PC-9 (cell line): ENCODE measurements around the gene CFAP251. TPM values are rescaled to one million over a fixed set of nuclear protein-coding genes. Genes with fewer than 3 reads are reported as not detected.

ENCODE experiments used
- BruUV-seq: library from RNA; stranded (reverse); fragments of 400-500 nt; replicated peaks from 2 replicates; lab custom pipeline; 2021; lab: Mats Ljungman, UMichigan
- CTCF ChIA-PET: fragments of 300-600 bp; sonication (Branson Sonifier 250); formaldehyde crosslinking; loops from one replicate; lab custom pipeline; 2022; ENCODE audit warnings: antibody characterized with exemption; lab: Charles Lee
- POLR2A ChIA-PET: fragments of 300-600 bp; sonication (Branson Sonifier 250); formaldehyde crosslinking; loops from one replicate; lab custom pipeline; 2022; ENCODE audit warnings: antibody characterized with exemption; ENCODE audit not compliant: unreplicated experiment; lab: Charles Lee
- DNase-seq, 2 experiments: peaks; one replicate each; pipeline versions ENCODE4 v3.0.0 to v3.0.0-alpha.2; 2015 to 2022; ENCODE audit warnings: mixed read lengths in 1 of 2
- H2AFZ ChIP-seq: fragments of 200-600 bp; sonication (generic); 2 replicates; pipeline ENCODE4 v1.8.1; 2017; ENCODE audit warnings: antibody characterized with exemption
- H3F3A ChIP-seq: fragments of 200-600 bp; sonication (generic); 2 replicates; pipeline ENCODE4 v1.8.1; 2017; ENCODE audit warnings: antibody characterized with exemption, mild to moderate bottlenecking, low read depth; ENCODE audit not compliant: insufficient read depth
- H3K27ac ChIP-seq: fragments of 200-600 bp; sonication (generic); 2 replicates; pipeline ENCODE4 v1.6.1; 2016; ENCODE audit warnings: mixed run types
- H3K27me3 ChIP-seq: fragments of 200-600 bp; sonication (generic); 2 replicates; pipeline ENCODE4 v1.6.1; 2016; ENCODE audit warnings: low read depth, mixed run types; ENCODE audit not compliant: insufficient read depth
- H3K36me3 ChIP-seq: fragments of 200-600 bp; sonication (generic); 2 replicates; pipeline ENCODE4 v1.6.1; 2016; ENCODE audit warnings: low read depth, mixed run types
- H3K4me1 ChIP-seq: fragments of 200-600 bp; sonication (generic); replicated peaks from 2 replicates; pipeline ENCODE4 v1.6.1; 2016; ENCODE audit warnings: mixed run types; ENCODE audit not compliant: insufficient read depth
- H3K4me2 ChIP-seq: fragments of 200-600 bp; sonication (generic); 2 replicates; pipeline ENCODE4 v1.6.1; 2017; ENCODE audit warnings: mixed run types
- H3K4me3 ChIP-seq: fragments of 200-600 bp; sonication (generic); 2 replicates; pipeline ENCODE4 v1.6.1; 2016; ENCODE audit warnings: mixed run types
- H3K79me2 ChIP-seq: fragments of 200-600 bp; sonication (generic); 2 replicates; pipeline ENCODE4 v1.6.1; 2017; ENCODE audit warnings: low read depth, mixed run types
- H3K9me2 ChIP-seq: fragments of 200-600 bp; sonication (generic); 2 replicates; pipeline ENCODE4 v1.8.1; 2017; ENCODE audit warnings: mild to moderate bottlenecking; ENCODE audit not compliant: insufficient read depth
- H3K9me3 ChIP-seq: fragments of 200-600 bp; sonication (generic); 2 replicates; pipeline ENCODE4 v1.8.1; 2016; ENCODE audit warnings: low read depth; ENCODE audit not compliant: insufficient read depth
- H4K20me1 ChIP-seq: fragments of 200-600 bp; sonication (generic); 2 replicates; pipeline ENCODE4 v1.8.1; 2017; ENCODE audit not compliant: insufficient read depth
- CTCF ChIP-seq: fragments of 200-600 bp; sonication (generic); conservative IDR thresholded peaks from 2 replicates; pipeline ENCODE4 v1.6.1; 2017; ENCODE audit warnings: mixed run types, antibody characterized with exemption, mild to moderate bottlenecking, moderate library complexity
- EZH2 ChIP-seq: fragments of 200-600 bp; sonication (generic); IDR thresholded peaks from 2 replicates; pipeline ENCODE4 v1.8.0; 2017; ENCODE audit warnings: antibody characterized with exemption, low read depth
- intact Hi-C: fragments of 100-400 bp; cut with micrococcal nuclease; formaldehyde crosslinking; loops from one replicate; pipeline ENCODE4 v1.10.0; 2022; ENCODE audit not compliant: unreplicated experiment
- total RNA-seq: library from RNA; stranded (reverse); gene quantifications from 2 replicates; pipeline ENCODE4 v1.2.3, GENCODE V29; 2021

The CFAP251 gene
- total RNA-seq, 1 experiment from 2014 or later: 4.3 TPM

DNA sequence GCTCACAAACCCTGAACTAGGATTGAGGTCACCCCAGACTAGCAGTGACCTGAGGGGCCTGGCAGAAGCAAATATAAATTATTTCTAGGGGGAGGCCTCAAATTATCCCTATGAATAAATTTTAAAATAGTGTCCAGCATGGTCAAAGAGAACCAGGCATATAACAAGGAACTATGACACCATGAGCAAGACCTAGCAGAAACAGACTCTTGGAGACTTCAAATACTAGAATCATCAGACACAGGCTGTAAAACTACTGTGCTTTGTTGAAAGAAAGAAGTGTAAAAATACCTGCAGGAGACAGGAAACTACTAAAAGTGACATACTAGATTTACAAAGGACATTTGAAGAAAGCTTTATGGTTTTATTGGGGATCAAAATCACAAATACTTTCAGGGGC lies 100.1 kb downstream of the CFAP251 start:
- Histone ChIP-seq H4K20me1 (no peaks in the 10 kb centered on the region), H3K27ac (no peak overlapping the region), H3K79me2 (no peaks in the 10 kb centered on the region), H3K4me3 (no peak overlapping the region), H3K27me3 (no peaks in the 10 kb centered on the region), H3K9me3 (no peaks in the 10 kb centered on the region), H3K36me3 (no peaks in the 10 kb centered on the region), H2AFZ (no peak overlapping the region), H3K9me2 (no peaks in the 10 kb centered on the region), H3K4me1 (no peaks in the 10 kb centered on the region; the same call in 1 of the 2 replicates), H3K4me2 (no peak overlapping the region), H3F3A (no peaks in the 10 kb centered on the region)
- ChIA-PET CTCF (no interaction called here), POLR2A (no interaction called here)
- TF ChIP-seq CTCF: no peak
- no peak for TF ChIP-seq EZH2
- intact Hi-C loops: no loop called here
- no TSS peak for BruUV-seq
- DNase-seq: no peak

DNA sequence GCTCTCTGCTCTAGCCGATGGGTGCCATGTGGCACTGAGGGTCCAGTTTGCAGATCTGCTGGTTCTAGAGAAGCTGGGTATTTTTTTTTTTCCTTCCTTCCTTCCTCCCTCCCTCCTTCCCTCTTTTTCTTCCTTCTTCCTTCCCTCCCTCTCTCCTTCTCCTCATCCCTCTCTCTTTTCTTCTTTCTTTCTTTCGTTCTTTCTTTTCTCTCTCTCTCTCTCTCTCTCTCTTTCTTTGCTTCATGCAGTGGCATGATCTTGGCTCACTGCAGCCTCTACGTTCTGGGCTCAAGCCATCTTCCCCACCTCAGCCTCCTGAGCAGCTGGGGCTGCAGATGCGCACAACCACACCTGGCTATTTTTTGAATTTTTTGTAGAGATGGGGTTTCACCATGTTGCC lies 100.5 kb downstream of the CFAP251 start:
- Histone ChIP-seq H3F3A (no peaks in the 10 kb centered on the region), H3K9me2 (no peaks in the 10 kb centered on the region), H3K9me3 (no peaks in the 10 kb centered on the region), H3K4me2 (no peak overlapping the region), H3K4me1 (no peaks in the 10 kb centered on the region; the same call in 1 of the 2 replicates), H4K20me1 (no peaks in the 10 kb centered on the region), H3K27me3 (no peaks in the 10 kb centered on the region), H3K36me3 (no peaks in the 10 kb centered on the region), H3K27ac (no peak overlapping the region), H2AFZ (no peak overlapping the region), H3K4me3 (no peak overlapping the region), H3K79me2 (no peaks in the 10 kb centered on the region)
- POLR2A ChIA-PET: no interaction called here
- CTCF ChIA-PET: no interaction called here
- TF ChIP-seq EZH2 (no peak), CTCF (no peak)
- BruUV-seq: no TSS peak
- DNase-seq: no peak
- intact Hi-C loops: no loop called here

- intact Hi-C loops: no loop called here
- H3K4me1 ChIP-seq: no peaks in the 10 kb centered on the region; the same call in 1 of the 2 replicates
- no peaks in the 10 kb centered on the region for H3K9me2 ChIP-seq
- H2AFZ ChIP-seq: no peak overlapping the region
- no peaks in the 10 kb centered on the region for H3K27me3 ChIP-seq
- no peak for TF ChIP-seq EZH2
- TF ChIP-seq CTCF: no peak
- H4K20me1 ChIP-seq: no peaks in the 10 kb centered on the region
- ChIA-PET POLR2A (interaction anchor here (0.6 kb wide), 1 partner anchor 66 kb away, joined by 3 read pairs; no protein-coding TSS in a partner anchor), CTCF (interaction anchor here (0.6 kb wide), 1 partner anchor 105 kb away, joined by 3 read pairs; no protein-coding TSS in a partner anchor)
- no peaks in the 10 kb centered on the region for H3F3A ChIP-seq
- no peaks in the 10 kb centered on the region for H3K79me2 ChIP-seq
- BruUV-seq: no TSS peak
- peak overlapping the region; percentile 74 for H3K4me2 ChIP-seq
- no peaks in the 10 kb centered on the region for H3K36me3 ChIP-seq
- H3K4me3 ChIP-seq: peak overlapping the region; percentile 60; the same call in 1 of the 2 replicates
- no peak overlapping the region for H3K27ac ChIP-seq
- H3K9me3 ChIP-seq: no peaks in the 10 kb centered on the region
- no peak for DNase-seq
These were observed 102.4 kb downstream of the CFAP251 start for GRCh38 chr12:122020795-122021192.
